NCI-H2081 (cell line): ENCODE results near the gene AMBN.
"Not testable (repeated sequence)": the region's sequence is repeated elsewhere in the genome, so short reads cannot be mapped to it uniquely, and the experiment has no call there.

Experiments
- DNase-seq, 2 experiments: peaks; one replicate each; lab custom pipeline; 2025; lab: John Stamatoyannopoulos, UW

Gene AMBN

DNA sequence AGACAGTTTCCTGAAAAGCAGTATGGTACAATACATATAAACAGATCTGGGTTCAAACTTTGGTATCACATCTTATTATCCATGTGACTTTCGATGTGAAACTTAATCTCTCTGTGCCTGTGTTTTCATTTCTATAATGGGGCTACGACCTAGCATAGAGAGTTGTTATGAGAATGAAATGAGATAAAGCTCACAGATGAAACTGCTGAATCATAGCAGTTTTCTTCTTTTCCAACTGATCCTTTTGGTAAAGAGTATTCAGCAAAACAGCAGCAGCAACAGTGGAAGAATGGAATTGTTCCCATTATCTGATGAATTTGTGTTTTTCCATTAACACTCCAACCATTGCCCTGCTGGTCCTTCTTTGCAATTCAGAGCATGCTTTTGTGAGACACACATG, 16.3 kb downstream of the AMBN start:
- DNase-seq = no peak

DNA sequence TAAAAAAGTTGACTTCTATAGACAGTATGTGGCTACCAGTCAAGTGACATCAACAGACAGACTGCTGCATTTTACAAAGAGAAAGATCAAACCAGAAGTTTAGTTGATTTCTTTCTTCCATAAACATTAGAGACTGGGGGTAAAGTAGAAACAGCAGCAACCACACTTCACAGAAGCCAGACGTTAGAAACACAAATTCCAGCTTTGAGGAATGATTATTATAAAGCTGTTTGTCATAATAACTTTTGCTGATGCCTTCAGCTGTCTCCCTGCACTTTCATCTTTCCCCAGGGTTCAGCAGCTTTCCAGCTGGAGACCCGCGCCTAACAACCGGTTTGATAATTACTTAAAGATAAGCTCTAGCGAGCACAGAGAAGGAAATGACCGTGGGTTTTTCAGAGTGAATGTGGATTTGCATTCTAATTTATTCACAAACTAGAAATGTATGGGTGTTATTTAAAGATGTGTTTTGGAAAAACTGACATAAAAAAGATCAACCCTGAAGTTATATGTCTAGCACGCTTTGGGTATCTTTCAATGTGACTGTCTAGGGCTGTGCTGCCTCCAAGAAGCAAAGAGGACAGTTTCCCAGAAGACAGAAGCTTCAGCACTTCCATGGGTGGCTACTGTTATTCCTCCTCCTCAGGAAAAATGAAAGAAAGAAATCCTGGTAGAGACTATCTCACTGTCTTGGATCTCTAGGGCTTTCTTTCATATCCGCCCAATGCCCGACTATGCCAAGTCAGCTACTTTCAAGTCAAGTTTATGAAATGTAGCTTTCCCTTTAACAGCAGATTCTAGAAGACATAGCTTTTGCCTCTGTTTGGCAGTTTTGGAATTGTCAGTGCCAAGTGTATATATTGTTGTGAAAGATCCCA, 21.5 kb downstream of the AMBN start:
- peak in 1 of 2 experiments; percentile 18 for DNase-seq

DNA sequence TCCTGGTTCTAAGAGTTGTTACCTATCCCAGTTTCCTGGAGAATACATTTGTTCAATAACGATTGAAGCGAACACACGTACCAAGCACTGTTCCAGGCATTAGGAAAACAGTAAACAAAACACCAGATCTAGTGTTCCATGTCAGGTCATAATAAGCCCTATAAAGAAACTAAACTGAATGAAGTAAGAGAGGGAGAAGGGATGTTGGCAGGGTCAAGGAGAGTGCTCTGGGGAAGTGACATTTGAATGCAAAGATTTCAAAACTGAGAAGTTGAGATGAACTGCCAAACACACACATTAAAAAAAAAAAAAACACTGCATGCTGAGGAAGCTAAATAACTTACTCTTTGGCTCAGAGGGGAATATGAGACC, 22.1 kb downstream of the AMBN start:
- DNase-seq = no peak

DNA sequence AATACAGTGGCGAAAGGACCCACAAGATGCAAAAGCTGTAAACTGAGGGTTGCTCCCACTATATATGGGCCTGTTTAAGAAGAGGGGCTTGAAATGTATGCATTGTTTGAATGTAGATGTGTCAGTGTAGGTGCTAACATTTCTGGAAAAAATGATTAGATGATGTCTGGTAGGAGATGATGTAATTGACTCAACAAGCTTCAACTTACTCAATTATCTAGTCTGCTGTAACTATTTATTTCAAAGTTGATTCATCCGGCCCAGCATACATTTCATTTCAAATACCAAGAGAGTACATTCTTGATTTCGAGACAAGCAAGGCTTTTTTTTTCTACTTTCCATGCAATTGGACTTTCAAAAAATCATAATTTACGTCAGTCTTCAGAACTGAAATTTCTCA, 27.2 kb downstream of the AMBN start:
- no peak for DNase-seq

DNA sequence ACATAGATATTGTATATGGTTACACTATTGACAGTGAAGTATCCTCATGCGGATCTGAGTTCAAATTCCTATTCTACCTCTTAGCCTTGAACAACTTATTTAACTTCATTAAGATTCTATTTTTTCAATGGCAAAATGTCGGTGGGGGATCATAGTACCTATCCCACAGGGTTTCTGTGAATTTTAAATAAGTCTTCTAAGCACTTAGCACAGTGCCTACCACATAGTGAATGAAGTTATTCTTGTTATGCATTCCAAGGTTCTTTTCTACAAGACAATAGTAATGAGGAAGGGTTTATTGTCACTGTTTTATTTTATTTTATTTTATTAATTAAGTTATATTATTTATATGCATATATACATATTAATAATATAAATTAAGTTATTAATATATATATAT, 27.7 kb downstream of the AMBN start:
- DNase-seq = no peak

DNA sequence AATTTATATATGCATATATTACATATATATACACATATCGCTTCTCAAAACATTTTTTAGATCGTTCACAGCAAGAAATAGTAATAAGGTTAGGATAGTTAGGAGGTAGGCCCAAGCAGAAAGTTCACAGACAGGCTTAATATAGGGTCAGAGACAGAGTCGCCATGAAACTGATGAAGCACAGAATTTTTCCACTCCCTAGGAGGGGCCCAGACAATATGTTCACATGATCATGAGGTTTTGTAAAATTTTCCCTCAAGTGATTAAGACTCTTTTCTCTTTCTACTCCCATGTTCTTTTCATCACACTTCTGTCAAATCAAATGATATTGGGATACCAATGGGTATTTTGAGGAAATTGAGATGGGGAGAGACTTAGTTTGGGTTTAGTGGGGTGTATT, 31.3 kb downstream of the AMBN start:
- DNase-seq = no peak

DNA sequence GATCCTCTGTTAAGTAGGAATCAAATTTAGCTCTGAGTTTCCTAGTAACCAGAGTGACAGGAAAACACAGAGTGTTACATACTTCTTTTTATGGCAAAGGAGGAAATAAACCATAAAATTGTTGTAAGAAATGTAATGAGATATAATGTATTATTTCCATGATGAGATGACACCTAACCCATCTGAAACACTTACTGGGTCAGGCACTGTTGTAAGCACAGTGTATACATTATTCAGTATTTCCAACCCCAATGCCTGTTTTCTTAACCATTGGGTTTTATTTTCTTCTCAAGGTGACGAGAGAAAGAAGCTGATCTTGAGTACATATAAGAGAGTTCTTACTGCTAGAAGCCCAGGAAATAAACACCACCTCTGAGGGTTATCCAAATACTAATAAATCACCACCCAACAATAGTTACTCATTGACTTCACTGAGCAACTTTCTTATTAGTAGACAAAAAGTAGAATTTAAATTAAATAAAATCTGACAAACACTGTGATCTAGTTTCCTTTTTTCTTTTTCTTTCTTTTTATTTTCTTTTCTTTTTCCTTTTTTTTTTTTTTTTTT, 32.3 kb downstream of the AMBN start:
- no peak for DNase-seq

DNA sequence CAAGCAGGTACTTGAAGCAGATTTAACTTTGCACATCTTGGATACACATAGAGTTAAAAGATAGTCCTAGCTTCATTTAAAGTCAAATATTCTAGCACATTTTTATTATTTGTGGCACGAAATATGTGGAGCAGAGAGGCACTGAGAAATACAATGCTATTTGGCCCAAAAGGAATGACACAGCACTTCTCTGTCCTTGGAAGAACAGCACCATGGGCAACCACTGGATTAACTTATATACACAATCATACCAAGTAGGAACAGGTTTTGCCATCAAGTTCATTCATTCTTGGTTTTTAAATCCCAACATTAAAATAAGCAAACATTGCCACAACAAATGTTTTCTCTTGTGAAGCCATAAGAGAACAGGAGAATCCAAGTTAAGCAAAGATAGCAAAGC, 35.6 kb downstream of the AMBN start:
- DNase-seq = no peak

DNA sequence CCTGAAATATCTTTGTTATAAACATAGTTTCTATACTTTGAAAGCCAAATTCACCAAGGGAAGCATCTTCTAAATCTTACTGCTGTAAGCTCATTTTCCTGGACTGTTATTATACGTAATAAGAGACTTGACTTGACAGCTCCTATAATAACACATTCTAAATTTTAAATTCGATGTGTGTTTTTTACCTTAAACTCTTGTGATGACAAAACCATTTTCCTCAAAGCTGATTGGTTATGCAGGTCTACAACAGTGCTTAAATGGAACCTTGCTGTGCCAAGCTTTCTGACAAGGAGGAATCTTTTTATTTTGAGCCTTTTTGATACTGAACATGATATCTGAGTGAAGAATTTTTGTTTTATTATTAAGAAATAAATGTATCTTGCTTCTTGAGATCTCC, 36.4 kb downstream of the AMBN start, which contains the start of gene ENAM:
ENAM (plus strand) TSS at position 301 of the 400 bp plus-strand sequence. CDS start 757 bp downstream, outside the sequence.
- DNase-seq = no peak

DNA sequence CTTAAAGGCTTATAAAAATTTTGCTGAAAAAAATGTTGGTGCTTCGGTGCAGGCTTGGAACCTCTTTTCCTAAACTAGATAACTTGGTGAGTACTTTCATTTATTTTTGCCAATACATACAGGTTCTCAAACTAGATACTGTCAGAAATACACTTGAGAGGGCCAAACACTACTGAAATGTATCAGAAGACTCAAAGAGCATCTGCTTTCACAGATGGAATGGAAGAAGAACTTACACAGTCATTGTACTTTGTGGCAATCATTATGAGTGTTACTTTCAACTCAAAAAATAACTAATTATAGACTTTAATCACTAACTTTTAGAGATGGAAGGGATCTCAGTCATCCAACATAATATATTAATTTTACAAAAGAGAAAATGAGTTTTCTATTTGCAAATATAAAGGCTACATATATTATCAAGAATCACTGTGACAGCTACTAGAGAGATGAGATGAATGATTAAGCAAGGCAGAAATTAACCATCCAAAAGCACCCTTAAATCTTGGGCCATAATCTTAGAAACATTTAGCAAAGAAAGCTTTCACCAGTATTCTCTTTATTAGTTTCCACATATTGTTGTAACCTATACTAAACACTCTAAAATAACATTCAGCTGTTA, 37.5 kb downstream of the AMBN start:
- DNase-seq = no peak

DNA sequence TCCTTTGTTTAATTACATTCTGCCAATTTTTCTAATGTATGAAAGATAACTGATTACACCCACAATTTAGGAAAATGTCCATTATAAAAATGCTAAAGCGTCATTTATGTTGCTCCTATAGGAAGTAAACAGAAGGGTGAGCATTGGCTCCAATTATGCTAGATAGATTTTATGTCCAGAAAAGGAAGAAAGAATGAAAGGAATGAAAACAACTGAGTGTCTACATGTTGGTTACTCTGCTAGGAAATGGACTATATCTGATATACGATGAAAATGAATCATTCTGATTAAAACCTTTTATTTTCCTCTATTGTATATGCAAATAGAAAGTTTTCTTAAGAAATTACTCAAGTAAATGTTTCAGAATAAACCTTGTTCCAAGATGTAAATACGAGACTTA, 38.1 kb downstream of the AMBN start:
- DNase-seq = no peak

DNA sequence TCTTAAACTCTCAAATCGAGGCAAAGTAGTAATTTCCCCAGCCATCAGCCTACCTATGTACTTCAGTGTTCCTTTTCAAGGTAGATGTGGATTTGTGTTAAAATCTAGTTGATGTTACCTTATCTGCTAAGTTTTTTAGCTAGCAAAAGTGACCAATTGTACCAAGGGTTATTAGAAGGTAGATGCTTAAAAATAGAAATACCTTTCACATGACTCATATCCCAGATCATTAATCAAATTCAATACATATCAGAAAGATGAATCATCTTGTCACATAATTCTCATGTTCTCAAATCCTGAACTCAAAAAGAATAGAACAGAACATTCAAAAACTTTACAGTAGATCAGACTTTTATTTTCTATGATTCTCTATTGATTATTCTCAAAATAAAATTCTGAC, 40.0 kb downstream of the AMBN start:
- DNase-seq = no peak

DNA sequence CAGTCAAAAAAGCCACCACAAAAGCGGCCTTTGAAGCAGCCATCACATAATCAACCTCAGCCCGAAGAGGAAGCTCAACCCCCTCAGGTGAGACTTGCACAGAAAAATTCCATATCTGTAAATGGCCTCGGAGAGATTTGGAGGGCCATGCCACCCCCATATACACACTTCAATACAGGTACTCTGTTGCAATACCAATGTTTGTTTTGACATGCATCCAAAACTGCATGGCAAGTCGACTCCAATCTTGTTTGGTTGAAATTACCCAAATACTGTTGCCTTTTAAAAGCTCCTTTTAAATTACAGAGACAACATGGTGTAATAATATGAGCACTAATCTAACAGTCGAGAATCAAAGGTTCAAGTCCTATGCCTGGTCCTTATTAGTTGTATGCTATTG, 42.4 kb downstream of the AMBN start:
- DNase-seq = no peak

DNA sequence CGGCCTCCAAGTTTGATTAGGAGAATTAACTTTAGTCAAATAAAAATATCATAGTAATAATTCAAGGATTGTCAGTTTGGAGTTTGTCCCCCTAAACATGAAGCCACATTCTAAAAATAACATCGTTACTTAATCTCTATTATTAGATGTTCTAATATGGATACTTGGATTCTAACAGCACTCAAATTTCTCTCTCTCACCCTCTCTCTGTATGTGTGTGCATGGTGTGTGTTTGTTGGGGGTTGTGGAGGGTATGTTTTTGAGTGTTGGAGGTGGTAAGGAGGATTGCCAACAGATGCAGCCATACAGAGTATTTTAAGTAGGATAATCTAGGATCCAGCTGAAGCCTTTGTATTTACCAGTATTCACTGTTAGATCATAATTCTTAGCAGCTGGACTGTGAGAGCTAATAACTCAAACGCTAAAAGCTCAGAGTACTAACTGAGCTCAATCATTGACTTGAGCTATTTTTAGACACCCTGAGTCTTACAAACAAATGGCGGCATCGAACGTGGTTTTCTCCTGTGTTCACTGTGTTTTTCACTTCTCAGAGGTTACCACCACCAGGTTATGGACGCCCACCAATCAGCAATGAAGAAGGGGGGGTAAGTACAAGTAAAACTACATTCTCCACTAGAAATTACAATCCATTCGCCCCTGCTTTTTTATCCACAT, 45.3 kb downstream of the AMBN start:
- no peak for DNase-seq

DNA sequence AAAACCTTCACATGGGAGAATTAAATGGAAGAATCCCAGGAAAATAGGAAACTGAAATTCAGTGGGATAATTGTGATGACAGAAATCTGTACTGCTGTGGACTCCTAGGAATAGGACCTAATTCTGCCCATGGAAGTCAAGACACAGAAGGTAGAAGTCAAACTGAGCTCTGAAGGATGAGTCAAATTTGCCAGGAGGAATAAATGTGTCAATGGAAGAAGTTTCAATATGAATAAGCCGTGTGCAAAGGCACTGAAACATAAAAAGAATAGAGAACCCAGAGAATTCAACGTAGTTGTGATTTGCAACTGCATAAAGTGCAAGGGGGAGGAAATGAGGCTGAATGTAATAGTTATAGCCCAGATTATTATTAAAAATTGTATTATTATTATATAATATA, 48.1 kb downstream of the AMBN start:
- no peak for DNase-seq

DNA sequence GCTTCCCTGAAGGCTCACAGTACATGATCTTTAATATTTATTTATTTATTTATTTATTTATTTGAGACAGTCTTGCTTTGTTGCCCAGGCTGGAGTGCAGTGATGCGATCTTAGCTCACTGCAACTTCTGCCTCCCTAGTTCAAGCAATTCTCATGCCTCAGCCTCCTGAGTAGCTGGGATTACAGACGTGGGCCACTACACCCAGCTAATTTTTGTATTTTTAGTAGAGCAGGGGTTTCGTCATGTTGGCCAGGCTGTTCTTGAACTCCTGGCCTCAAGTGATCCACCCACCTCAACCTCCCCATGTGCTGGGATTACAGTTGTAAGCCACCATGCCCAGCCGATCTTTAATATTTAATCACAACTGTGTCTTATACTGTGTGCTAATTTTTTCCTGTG, 58.7 kb downstream of the AMBN start:
- DNase-seq = not testable (repeated sequence)

DNA sequence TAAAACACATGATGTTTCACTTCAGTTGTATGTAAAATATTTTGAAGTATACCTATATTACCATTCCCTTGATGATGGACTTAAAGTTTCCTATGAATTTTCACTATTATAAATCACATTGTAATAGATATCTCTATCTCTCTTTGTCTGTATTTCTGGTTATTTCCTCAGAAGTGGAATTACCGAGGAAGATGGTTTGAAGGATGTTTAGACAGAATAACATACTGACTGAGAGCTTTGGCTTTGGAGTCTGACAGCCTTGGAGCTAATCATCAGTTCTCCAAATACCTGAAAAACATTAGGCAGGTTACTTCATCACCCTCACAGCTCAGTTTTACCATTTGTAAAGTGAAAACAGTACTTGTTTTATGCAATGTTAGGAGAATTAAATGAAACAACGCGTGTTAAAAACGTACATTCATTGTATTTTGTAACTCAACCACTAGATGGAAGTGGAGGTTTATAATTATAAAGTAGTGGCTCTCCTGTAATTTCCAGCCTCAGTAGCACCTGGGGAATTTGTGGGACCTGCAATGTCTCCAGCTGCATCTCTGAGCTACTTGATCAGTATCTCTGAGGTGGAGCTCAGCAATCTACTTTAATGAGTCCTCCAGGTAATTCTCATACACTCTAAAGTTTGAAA, 59.9 kb downstream of the AMBN start:
- DNase-seq = peak in 1 of 2 experiments; percentile 23

DNA sequence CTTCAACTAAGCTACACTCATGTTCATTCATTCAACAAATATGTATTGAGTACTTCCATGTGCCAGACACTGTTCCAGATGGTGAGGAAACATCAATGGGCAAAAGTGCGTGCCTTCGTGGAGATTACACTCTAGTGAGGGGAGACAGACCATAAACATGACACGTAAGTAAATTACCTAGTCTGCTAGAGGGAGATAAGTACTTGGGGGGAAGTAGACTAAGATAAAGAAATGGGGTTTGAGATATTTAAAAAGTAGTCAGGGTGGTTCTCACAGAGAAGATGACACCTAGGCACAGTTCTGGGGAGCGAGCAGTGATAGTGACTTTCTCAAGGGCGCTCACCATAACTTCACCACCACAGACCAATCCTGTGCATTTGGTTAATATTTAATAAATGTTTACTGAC, 62.6 kb downstream of the AMBN start:
- no peak for DNase-seq
